ENCODE results near the gene KCNH6.

KCNH6 gene

DNA sequence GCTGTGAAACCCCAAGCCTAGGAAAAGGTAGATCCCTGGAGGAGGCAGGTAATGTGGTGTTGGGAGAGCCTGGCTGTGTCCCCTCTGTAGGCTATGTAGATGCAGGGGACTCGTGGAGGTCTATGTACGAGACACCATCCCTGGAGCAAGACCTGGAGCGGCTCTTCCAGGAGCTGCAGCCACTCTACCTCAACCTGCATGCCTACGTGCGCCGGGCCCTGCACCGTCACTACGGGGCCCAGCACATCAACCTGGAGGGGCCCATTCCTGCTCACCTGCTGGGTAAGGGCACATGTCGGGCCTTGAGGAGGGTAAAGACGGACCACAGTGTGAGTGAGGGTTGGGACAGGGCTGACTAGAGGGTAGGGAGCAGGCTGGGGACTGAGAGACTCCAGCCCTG is 34.3 kb upstream of the KCNH6 start:
- no peak for DNase-seq

DNA sequence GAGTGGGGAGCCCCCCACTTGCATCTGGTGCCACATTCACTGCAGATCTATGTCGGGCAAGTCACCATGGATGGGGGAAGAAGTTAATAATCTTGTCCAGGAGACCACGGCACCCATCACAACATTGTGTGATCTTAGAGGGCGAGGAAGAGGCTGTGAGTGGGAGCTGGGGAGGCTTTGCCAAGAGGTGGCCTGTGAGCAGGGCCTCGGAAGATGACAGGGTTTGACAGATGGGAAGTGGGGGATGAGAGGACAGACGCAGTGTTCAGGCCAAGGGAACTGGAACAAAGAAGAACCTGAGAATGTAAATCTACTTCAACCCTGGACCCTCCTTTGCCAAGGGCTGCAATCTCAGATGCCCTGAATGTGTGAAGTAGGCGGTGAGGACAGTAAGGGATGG is 33.9 kb upstream of the KCNH6 start:
- DNase-seq: no peak

DNA sequence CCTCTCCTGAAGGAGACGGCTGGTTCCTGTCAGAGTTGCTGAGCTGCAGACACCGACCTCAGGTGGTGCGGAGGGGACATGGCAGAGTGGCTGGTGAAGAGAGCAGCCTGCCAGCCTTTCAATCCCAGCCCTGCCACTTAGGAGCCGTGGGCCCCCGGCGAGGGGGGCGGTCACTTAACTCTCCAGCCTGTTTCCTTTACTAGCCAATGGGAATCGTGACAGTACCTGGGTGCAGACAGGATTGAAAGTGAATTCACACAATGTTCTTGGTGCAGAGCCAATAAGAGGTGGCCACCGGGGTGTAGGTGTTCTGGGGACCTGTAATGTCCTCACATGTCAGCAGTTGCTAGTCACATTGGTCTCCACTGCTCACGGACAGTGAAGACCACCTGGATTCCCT is 32.8 kb upstream of the KCNH6 start:
- DNase-seq: no peak

DNA sequence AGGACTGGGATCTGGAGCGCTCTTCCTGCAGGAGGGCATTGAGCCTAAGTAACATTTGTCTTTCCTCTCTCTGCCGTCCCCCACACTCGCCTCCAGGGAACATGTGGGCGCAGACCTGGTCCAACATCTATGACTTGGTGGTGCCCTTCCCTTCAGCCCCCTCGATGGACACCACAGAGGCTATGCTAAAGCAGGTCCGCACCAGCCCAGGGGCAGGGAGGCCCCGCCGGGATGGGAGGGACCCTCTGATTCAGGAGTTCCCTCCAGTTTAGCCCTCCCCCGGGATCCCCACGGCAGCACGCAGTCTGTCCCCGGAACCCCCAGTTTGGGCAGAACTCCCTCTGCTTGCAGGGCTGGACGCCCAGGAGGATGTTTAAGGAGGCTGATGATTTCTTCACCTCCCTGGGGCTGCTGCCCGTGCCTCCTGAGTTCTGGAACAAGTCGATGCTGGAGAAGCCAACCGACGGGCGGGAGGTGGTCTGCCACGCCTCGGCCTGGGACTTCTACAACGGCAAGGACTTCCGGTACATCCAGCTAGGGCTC is 32.2 kb upstream of the KCNH6 start:
- DNase-seq: no peak

DNA sequence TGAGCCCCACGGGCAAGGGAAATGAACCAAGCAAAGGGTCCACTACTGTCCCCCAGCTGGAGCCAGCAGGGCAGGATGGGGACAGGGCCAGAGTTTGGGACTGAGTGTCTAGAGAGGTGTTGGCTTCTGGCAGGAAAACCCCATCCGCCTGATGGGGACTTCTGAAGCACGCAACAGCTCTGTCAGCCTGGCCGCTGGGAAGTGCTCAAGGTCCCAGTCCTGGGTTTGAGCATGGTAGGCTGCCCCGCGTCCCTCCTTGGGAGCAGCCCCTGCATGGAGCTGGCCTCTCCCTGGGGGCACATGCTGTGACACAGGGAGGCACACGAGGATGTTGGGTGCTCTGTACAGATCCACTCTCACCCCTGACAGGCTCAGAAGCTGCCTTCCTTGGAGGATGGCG is 31.7 kb upstream of the KCNH6 start:
- no peak for DNase-seq

DNA sequence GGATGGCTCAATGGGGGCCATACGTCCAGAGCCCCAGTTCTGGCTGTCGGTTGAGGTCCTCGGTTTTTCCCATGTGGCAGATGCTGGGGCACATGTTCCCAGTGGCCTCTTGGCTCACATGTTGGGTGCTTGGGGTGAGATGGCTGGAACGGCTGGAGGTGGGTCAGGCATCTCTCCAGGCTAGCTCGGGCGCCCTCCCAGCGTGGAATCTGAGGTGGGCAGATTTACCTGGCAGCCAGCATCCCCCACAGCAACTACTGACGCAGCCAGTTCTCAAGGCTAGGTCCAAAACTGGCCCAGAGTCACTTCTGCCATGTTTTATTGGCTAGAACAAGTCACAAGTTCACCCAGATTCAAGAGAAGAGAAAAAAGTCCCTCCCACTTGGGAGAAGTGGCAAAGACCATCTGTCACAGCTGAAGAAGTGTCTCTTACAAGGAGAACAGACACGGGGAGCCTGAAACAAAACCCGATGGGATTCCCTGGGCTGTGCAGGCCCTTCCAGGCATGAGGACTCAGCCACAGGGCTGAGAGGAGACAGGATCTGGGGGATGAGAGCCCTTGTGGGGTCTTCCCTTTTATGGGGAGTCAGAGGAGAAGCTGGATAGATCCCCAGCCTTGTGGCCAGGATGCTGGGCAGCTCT is 31.1 kb upstream of the KCNH6 start:
- no peak for DNase-seq

DNA sequence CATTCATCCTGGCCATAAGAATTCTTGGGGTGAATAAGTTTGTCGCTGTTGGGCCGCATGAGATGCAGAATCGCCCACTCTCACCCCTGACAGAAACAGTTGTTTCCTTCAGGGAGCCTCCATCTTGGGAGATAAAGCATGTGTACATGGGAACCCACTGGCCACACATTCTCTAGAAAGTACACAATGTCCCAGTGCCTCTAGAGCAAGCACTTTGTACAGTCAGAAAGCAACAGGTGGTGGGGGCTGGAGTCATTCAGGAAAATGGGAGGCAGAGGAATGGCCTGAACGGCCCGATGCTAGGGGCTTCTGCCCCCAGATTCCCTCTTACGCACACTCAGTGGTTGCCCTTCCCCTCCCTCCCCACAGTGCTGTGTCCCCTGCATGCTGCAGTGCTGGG is 30.2 kb upstream of the KCNH6 start:
- no peak for DNase-seq

DNA sequence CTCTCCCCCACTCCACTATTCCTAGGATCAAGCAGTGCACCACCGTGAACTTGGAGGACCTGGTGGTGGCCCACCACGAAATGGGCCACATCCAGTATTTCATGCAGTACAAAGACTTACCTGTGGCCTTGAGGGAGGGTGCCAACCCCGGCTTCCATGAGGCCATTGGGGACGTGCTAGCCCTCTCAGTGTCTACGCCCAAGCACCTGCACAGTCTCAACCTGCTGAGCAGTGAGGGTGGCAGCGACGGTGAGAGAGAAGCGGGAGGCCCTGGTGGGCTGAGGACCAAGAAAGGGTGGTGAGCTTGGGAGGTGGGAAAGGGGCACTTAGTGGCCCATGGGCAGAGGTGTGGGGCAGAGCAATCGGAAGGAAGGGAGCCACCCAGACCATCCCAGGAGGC is 29.7 kb upstream of the KCNH6 start:
- DNase-seq: no peak

DNA sequence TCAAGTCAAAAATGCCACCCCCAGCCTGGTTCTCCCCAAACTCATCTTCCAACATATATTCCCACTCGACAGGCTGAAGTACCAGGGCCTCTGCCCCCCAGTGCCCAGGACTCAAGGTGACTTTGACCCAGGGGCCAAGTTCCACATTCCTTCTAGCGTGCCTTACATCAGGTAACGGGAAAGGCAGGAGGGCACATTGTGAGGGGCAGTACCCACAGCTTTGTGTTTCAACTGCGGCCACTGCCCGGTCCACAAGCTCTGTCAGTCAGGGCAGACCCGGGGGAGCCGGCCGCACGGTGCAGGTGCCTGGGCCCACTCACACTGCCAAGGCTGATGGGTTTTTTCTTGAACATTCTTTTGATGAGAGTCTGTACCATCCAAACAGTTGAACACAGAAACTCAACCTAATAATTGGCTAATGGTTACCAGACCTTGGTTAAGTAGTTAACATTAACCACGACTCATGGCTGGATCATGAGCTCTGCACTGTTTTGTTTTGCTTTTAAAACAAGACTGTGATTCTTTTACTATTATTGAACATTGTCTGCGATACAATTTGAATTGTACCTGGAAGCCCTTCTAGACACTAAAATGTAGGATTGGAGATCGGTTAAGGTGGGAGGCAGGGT is 28.7 kb upstream of the KCNH6 start:
- DNase-seq: no peak

DNA sequence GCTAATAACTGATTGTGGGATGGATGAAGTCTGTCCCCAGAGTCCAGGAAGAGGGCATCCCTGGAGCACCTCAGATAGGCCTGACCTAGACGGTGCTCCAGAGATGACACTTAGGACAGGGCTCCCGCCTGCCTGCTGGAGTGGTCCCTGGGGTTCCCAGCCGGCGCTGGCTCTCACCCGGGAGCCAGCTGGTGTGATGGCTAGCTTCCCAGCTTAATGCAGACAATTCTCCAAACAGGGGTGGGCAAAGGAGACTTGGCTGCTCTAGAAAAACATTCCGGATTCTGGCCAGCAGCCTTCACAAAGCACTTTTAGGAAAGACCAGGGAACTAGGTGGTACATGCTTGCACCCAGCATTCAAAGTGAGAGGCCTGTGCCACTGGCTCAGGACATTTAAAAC is 27.7 kb upstream of the KCNH6 start:
- no peak for DNase-seq

DNA sequence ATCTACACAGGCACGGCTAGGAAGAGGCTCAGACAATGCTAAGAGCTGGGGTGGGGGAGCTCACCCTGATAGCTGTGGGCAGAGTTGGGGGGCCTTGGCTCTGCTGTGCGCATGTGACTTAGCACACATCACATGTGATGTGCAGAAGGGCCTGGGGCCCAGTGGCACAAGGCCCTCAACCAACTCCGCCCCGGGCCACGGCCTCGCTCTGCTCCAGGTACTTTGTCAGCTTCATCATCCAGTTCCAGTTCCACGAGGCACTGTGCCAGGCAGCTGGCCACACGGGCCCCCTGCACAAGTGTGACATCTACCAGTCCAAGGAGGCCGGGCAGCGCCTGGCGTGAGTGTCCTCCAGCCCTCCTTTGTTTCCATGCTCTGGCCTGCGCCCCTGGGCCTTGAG is 27.0 kb upstream of the KCNH6 start:
- DNase-seq: no peak

DNA sequence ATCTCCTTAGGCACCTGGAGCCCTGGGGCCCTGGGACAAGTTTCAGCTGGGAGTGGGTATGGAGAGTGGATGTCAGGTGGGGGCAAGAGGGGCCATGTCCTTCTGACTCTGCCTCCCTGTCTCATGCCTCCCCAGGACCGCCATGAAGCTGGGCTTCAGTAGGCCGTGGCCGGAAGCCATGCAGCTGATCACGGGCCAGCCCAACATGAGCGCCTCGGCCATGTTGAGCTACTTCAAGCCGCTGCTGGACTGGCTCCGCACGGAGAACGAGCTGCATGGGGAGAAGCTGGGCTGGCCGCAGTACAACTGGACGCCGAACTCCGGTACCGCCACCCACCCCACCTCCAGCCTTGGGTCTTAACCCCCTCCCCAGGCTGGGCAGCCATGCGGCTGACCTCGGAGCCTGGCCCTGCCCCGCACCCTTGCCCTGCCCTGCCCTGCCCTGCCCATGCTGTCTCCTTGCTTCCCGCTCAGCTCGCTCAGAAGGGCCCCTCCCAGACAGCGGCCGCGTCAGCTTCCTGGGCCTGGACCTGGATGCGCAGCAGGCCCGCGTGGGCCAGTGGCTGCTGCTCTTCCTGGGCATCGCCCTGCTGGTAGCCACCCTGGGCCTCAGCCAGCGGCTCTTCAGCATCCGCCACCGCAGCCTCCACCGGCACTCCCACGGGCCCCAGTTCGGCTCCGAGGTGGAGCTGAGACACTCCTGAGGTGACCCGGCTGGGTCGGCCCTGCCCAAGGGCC is 26.3 kb upstream of the KCNH6 start:
- no peak for DNase-seq

DNA sequence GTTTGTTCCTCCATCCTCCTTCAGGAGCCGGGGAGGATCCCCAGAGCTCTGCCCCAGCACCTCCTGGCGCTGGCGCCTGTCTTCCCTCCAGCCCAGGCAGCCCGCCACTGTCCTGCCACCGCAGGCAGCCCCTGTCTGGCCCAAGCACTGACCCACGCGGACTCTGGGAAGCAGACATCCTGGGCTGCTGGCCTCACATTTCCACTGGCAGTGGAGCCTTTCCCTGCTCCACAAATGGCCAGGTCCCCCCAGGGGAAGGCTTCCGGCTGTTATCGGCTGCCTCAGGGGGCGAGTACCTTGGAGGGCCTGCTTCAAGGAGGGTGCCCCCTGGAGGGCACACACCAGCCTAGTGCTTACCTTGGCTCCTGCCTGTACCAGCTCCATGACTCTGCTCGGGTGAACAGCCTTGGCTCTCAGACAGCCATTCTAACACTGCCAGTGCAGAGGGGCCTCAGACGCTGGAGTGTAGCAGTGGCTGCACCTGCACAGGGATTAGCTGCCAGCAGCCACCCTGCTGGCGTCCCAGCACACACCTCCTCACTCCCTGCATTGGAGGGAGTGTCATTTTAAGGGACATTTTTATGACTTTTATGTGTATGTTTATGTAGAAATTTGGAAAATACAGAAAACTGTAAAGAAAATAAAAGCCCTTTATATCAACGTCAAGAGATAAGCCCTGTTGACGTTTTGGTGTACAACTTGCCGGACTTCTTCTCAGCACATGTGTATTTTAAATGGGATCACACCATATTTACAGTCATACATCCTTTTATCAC is 25.3 kb upstream of the KCNH6 start:
- no peak for DNase-seq

DNA sequence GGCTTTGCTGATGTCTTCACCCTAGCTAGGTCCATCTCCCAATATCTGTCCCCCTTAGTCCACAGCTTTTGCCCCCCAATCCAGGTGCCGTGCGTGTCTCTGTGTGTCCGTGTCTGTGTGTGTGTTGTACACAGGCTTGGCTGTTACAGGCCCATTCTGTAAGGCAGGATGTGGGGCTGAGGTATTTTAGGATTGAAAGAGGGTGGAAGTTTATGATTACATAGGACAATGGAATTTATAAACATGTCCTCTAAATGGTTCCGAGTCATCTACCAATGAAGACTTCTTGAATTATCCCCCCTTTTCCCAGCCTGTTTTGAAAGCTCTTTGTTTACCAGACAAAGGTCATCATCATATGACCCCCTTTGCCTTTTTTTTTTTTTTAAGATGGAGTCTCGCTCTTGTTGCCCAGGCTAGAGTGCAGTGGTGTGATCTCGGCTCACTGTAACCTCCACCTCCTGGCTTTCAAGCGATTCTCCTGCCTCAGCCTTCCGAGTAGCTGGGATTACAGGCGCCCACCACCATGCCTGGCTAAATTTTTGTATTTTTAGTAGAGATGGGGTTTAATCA is 24.4 kb upstream of the KCNH6 start:
- DNase-seq: peak in 1 of 2 donors; percentile 24

DNA sequence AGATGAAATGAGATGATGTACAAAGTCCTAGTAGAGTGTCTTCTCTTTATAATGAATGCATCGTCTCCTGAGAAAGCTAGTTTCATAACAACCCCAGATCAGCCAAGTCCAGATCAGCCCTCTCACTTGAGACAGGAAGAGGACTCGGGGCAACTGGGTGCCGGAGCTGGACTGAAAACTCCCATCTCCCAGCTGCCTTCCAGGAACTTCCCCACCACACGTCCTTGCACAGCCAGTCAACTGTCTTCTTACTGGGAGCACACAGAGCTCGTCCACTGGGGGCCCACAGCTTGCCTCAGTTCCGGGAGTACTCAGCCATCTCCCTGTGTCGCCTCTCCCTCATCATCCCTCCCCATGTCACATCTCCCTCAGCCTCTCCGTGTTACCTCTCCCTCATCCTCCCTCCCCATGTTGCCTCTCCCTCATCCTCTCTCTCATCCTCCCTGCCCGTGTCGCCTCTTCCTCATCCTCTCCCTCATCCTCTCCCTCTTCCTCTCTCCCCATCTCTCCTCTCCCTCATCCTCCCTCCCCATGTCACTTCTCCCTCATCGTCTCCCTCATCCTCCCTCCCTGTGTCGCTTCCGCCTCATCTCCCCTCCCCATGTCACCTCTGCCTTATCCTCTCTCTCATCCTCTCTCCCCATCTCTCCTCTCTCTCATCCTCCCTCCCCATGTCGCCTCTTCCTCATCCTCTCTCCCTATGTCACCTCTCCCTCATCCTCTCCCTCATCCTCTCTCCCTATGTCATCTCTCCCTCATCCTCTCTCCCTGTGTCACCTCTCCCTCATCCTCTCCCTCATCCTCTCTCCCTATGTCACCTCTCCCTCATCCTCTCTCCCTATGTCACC is 22.4 kb upstream of the KCNH6 start:
- DNase-seq: peak; percentile 72 to 80

DNA sequence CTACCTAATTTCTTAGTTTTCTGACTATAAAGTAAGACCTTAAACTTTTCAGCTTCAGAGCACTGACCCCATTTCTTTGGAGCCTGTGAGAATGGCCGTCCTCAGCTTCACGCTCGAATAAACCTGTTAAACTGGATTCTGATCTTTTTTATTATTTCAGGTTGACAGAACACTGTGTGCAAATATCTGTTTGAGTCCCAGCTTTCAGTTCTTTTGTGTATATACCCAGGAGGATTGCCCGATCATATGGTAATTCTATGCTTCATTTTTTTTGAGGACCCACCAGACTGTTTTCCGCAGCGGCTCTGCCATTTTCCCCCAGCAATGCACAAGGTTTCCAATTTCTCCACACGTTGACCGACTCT is 19.8 kb upstream of the KCNH6 start:
- DNase-seq: no peak

DNA sequence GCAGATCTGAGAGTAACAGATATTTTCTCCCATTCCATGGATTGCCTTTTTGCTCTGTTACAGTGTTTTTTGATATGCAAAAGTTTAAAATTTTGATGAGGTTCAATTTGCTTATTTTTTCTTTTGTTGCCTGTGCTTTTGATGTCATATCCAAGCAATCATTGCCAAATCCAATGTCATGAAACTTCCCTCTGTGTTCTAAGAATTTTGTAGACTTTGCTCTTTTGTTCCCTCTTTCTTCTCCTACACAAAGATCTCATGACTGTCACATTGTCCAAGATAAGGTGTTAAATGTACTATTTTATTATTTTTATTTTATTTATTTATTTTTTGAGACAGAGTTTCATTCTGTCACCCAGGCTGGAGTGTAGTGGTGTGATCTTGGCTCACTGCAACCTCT is 18.9 kb upstream of the KCNH6 start:
- DNase-seq: peak; percentile 73 to 90

DNA sequence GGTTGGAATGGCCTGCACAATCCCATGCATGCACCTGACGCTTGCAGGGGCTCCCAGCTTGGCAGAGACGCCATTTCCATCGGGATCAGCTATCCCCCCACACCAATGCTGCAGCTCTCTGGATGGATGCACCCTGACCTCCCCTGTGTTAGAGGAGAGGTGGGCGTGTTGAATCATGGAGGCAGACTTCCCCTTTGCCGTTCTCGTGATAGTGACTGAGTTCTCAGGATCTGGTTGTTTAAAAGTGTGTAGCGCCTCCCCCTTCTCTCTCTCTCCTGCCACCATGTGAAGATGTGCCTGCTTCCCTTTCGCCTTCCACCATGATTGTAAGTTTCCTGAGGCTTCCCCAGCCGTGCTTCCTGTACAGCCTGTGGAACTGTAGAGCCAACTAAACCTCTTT is 17.8 kb upstream of the KCNH6 start:
- peak; percentile 77 to 88 for DNase-seq

DNA sequence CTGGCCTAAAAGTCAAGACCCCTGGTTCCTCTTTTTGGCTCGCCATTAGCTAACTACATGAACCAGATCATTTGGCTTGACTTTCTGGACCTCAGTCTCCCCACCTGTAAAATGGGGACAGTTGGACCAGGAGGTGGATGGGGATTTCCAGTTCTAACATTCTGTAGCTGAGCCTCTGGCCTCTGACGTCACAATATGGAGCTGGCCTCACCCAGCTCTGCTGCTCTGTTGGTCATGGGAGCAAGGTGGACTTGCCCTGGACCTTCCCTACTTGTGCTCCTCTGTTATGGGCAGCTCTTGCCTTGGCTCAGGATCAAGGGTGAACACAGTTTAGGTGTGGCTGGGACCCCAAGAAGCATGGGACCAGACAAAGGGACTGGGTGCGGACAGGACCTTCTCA is 16.5 kb upstream of the KCNH6 start:
- no peak for DNase-seq

DNA sequence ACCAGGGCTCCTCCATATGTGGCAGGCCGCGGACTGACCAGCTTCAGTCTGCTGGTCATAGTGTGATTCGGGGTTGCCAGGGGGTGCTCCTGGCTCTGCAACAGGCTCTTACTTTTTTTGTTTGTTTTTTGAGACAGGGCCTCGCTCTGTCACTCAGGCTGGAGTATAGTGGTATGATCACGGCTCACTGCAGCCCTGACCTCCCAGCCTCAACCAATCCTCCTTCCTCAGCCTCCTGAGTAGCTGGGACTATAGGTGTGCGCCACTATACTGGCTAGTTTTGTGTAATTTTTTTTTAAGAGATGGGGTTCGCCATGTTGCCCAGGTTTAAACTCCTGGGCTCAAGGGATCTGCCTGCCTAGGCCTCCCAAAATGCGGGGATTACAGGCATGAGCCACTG is 11.8 kb upstream of the KCNH6 start:
- DNase-seq: no peak

DNA sequence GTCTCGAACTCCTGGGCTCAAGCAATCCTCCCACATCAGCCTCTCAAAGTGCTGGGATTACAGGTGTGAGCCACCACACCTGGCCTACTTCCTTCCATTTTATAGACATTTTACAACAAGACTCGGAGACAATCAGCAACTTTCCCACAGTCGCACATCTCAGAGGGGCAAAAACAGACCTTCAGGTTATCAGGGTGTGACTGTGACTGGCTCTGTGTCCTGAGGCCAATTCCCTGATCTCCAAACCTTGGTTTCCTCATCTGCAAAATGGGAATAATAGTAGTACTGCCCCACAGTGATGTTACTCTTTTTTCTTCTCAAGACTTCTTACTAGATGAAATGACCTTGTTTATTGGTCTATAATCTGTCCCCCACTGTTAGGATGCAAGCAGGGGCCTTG is 10.8 kb upstream of the KCNH6 start:
- no peak for DNase-seq

Data from inflammatory macrophage (primary cell).